Measurements from ENCODE around the gene ARMC9. TPM values are rescaled to one million over a fixed set of nuclear protein-coding genes. Genes with fewer than 3 reads are reported as not detected.
A peak's percentile ranks its signal among the peaks of the same experiment; 100 is the strongest.

The ARMC9 gene
- total RNA-seq, 1 donor from 2014 or later = 9.0 TPM

- Mint-ChIP-seq H3K4me1 (peaks cover 19% of the 10 kb centered on the region), H3K4me3 (no peak overlapping the region), H3K27ac (no peak overlapping the region), H3K9me3 (no peaks in the 10 kb centered on the region), H3K27me3 (no peaks in the 10 kb centered on the region), H3K36me3 (ENCODE audit: low read depth) (no peaks in the 10 kb centered on the region)
- TF ChIP-seq, protein P1, sequence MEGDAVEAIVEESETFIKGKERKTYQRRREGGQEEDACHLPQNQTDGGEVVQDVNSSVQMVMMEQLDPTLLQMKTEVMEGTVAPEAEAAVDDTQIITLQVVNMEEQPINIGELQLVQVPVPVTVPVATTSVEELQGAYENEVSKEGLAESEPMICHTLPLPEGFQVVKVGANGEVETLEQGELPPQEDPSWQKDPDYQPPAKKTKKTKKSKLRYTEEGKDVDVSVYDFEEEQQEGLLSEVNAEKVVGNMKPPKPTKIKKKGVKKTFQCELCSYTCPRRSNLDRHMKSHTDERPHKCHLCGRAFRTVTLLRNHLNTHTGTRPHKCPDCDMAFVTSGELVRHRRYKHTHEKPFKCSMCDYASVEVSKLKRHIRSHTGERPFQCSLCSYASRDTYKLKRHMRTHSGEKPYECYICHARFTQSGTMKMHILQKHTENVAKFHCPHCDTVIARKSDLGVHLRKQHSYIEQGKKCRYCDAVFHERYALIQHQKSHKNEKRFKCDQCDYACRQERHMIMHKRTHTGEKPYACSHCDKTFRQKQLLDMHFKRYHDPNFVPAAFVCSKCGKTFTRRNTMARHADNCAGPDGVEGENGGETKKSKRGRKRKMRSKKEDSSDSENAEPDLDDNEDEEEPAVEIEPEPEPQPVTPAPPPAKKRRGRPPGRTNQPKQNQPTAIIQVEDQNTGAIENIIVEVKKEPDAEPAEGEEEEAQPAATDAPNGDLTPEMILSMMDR (IDR thresholded peaks at IDR 0.05) = no peak
- ChIA-PET POLR2A (no interaction called here), CTCF (no interaction called here)
- no peak for DNase-seq
- no peak for ATAC-seq (ENCODE audit: low read depth)
- intact Hi-C loops (cut with micrococcal nuclease) = no loop called here
These were observed 106.8 kb downstream of the ARMC9 start for GRCh38 chr2:231305221-231305620.

DNA sequence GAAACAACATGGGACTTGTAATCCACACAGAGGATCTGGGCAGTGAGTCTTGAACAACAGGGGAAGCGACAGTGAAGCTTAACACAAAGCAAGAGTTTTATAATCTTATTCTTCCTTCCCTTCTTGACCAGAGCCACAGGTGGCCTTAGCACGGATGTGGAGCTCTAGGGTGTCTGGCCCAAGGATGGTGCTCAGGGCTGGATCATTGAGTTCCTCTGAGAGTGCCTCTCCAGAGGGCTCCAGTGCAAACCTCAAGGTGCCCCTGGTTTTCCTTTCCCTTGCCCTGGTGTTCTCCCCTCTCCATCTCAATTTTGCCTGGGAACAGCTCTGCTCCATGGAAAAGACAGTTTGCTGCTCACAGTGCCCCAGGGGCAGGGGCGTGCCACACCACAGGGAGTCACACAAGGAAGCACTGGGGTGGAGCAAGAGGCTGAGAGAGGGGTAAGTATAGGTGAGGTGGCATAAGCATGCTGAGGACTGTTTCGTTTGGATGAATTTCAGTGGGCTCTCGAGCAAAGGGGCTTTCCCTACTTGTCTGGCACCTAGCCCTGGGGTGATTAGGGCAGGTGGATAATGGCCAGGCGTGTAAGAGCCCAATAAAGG lies 108.5 kb downstream of the ARMC9 start:
- TF ChIP-seq, protein P1 (IDR thresholded peaks at IDR 0.05) = no peak
- H3K4me1 Mint-ChIP-seq = peaks cover 22% of the 10 kb centered on the region
- no peak overlapping the region for H3K27ac Mint-ChIP-seq
- DNase-seq (no peak), ATAC-seq (ENCODE audit: low read depth) (no peak)
- ChIA-PET CTCF (interaction anchor here (0.8 to 1.1 kb wide), 3 partner anchors 10 to 105 kb away, joined by 3 read pairs; no protein-coding TSS in a partner anchor), POLR2A (interaction anchor here (0.6 to 0.8 kb wide), 2 partner anchors 19 to 25 kb away, joined by 3 read pairs; no protein-coding TSS in a partner anchor)
- no peak overlapping the region for H3K4me3 Mint-ChIP-seq
- intact Hi-C loops (cut with micrococcal nuclease) = no loop called here
- H3K9me3 Mint-ChIP-seq = no peaks in the 10 kb centered on the region
- H3K27me3 Mint-ChIP-seq = no peaks in the 10 kb centered on the region
- H3K36me3 Mint-ChIP-seq (ENCODE audit: low read depth) = no peaks in the 10 kb centered on the region

GRCh38 chr2:231308219-231308618 lies 109.8 kb downstream of the ARMC9 start:
- TF ChIP-seq, protein P1 (IDR thresholded peaks at IDR 0.05) = no peak
- ATAC-seq (ENCODE audit: low read depth) (no peak), DNase-seq (no peak)
- Mint-ChIP-seq H3K4me3 (no peak overlapping the region), H3K9me3 (no peaks in the 10 kb centered on the region), H3K4me1 (peaks cover 32% of the 10 kb centered on the region), H3K27me3 (no peaks in the 10 kb centered on the region), H3K36me3 (ENCODE audit: low read depth) (no peaks in the 10 kb centered on the region), H3K27ac (no peak overlapping the region)
- intact Hi-C loops (cut with micrococcal nuclease) = no loop called here
- CTCF ChIA-PET = no interaction called here
- POLR2A ChIA-PET = no interaction called here

- intact Hi-C loops (cut with micrococcal nuclease) = no loop called here
- Mint-ChIP-seq H3K27me3 (no peaks in the 10 kb centered on the region), H3K27ac (no peak overlapping the region), H3K9me3 (no peaks in the 10 kb centered on the region), H3K4me3 (no peak overlapping the region), H3K4me1 (peaks cover 32% of the 10 kb centered on the region), H3K36me3 (ENCODE audit: low read depth) (no peaks in the 10 kb centered on the region)
- DNase-seq (no peak), ATAC-seq (ENCODE audit: low read depth) (no peak)
- ChIA-PET CTCF (no interaction called here), POLR2A (no interaction called here)
- TF ChIP-seq, protein P1 (IDR thresholded peaks at IDR 0.05) = no peak
These were observed 110.4 kb downstream of the ARMC9 start for GRCh38 chr2:231308631-231309428.

- DNase-seq = no peak
- H3K36me3 Mint-ChIP-seq (ENCODE audit: low read depth) = peaks cover 5% of the 10 kb centered on the region
- CTCF ChIA-PET = no interaction called here
- TF ChIP-seq, protein P1 (IDR thresholded peaks at IDR 0.05) = no peak
- H3K4me1 Mint-ChIP-seq = peaks cover 53% of the 10 kb centered on the region
- POLR2A ChIA-PET = no interaction called here
- H3K9me3 Mint-ChIP-seq = peaks cover 3% of the 10 kb centered on the region
- no peaks in the 10 kb centered on the region for H3K27me3 Mint-ChIP-seq
- H3K4me3 Mint-ChIP-seq = no peak overlapping the region
- ATAC-seq (ENCODE audit: low read depth) = no peak
- intact Hi-C loops (cut with micrococcal nuclease) = loop anchor here (5.0 kb wide), 1 partner anchor 80 kb away; no protein-coding TSS in a partner anchor
- peak overlapping the region; percentile 7 for H3K27ac Mint-ChIP-seq
These were observed 113.6 kb downstream of the ARMC9 start for GRCh38 chr2:231312066-231312465.
